ENCODE data around the gene TMEM161A. TPM values are rescaled to one million over a fixed set of nuclear protein-coding genes. Genes with fewer than 3 reads are reported as not detected.

The TMEM161A gene
- total and polyA plus RNA-seq, 2 of the 13 experiments (the other 11 are each of a cell fraction or from before 2014, with no cell fraction given) = 25.9 to 31.4 TPM

GRCh38 chr19:19138109-19138981 is at the start of gene TMEM161A (continued):
- TF ChIP-seq CENPBD1 (CRISPR knock-in tag; IDR thresholded peaks at IDR 0.05; ENCODE audit: borderline replicate concordance, low read depth) (no peak), ZBTB14 (CRISPR knock-in tag; IDR thresholded peaks at IDR 0.05) (no peak), ATAD3A (CRISPR knock-in tag; IDR thresholded peaks at IDR 0.05) (no peak), ZFY (CRISPR knock-in tag; IDR thresholded peaks at IDR 0.05) (peak; percentile 92), KLF11 (CRISPR knock-in tag; IDR thresholded peaks at IDR 0.05) (no peak), CHD4 (IDR thresholded peaks at IDR 0.05; ENCODE audit: borderline replicate concordance, low read length) (peak; percentile 92; the same call in 1 of the 2 replicates), ZMYM4 (CRISPR knock-in tag; IDR thresholded peaks at IDR 0.05) (no peak; the same call in 1 of the 2 replicates), EP300 (IDR thresholded peaks at IDR 0.05; ENCODE audit: low read depth in 2 of 2, low read length in 2 of 2) (no peak), EP300 (CRISPR knock-in tag; IDR thresholded peaks at IDR 0.05; ENCODE audit: borderline replicate concordance) (0 out of 2 replicates have a peak, but pooled peaks have one; percentile 24), ZSCAN30 (CRISPR knock-in tag; IDR thresholded peaks at IDR 0.05) (0 out of 2 replicates have a peak, but pooled peaks have one; percentile 51), ZNF552 (CRISPR knock-in tag; IDR thresholded peaks at IDR 0.05; ENCODE audit: borderline replicate concordance) (no peak), YEATS2 (CRISPR knock-in tag; IDR thresholded peaks at IDR 0.05; ENCODE audit: borderline replicate concordance) (peak; percentile 34; the same call in 1 of the 2 replicates), TBX2 (CRISPR knock-in tag; IDR thresholded peaks at IDR 0.05; ENCODE audit: borderline replicate concordance) (peak; percentile 48; the same call in 1 of the 2 replicates), ZNF160 (CRISPR knock-in tag; IDR thresholded peaks at IDR 0.05) (no peak), ZNF782 (CRISPR knock-in tag; IDR thresholded peaks at IDR 0.05; ENCODE audit: borderline replicate concordance) (no peak), GABPB1 (CRISPR knock-in tag; IDR thresholded peaks at IDR 0.05) (peak; percentile 88), FOXK1 (CRISPR knock-in tag; IDR thresholded peaks at IDR 0.05; ENCODE audit: borderline replicate concordance, low read depth) (no peak), ZFP91 (CRISPR knock-in tag; IDR thresholded peaks at IDR 0.05; ENCODE audit: borderline replicate concordance) (peak; percentile 74; the same call in 1 of the 2 replicates), ZNF281 (CRISPR knock-in tag; IDR thresholded peaks at IDR 0.05; ENCODE audit: borderline replicate concordance) (peak; percentile 49; the same call in 1 of the 2 replicates), ZNF512 (CRISPR knock-in tag; IDR thresholded peaks at IDR 0.05) (no peak), ETV5 (CRISPR knock-in tag; IDR thresholded peaks at IDR 0.05; ENCODE audit: borderline replicate concordance) (peak; percentile 18; the same call in 1 of the 2 replicates)
